Fibroblast of the conjunctiva (primary cell): ENCODE measurements around the gene PSORS1C1.
"Not testable (repeated sequence)": the region's sequence is repeated elsewhere in the genome, so short reads cannot be mapped to it uniquely, and the experiment has no call there.

Source experiments
- DNase-seq: peaks from one replicate; pipeline ENCODE4 v3.0.0-alpha.2; 2010; ENCODE audit warnings: low read depth

Gene PSORS1C1, protein sequence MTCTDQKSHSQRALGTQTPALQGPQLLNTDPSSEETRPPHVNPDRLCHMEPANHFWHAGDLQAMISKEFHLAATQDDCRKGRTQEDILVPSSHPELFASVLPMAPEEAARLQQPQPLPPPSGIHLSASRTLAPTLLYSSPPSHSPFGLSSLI

DNA sequence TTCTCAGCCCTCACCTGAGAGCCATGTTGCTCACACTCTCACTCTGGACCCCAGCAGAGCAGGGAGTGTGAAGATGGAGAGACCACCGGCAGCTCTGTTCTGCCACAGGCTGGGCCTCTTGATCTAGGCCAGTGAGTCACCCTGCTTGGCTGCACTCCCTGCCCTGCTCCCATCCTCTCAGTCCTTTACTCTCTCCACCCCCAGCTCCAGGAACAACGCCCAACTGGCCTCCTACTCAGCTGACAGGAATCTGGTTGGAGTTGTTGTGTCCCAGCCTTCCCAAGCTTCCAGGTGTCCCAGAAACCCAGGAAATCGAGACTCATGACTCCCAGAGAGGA is at the start of gene PSORS1C1:
TSS of gene PSORS1C1 (plus strand) at position 260 of the 338 bp plus-strand sequence. CDS start 14,833 bp downstream, outside the sequence.
- peak; percentile 87 for DNase-seq

- DNase-seq, result no peak
Measured at GRCh38 chr6:31065556-31065955, 49.0 kb upstream of the PSORS1C1 start.

DNA sequence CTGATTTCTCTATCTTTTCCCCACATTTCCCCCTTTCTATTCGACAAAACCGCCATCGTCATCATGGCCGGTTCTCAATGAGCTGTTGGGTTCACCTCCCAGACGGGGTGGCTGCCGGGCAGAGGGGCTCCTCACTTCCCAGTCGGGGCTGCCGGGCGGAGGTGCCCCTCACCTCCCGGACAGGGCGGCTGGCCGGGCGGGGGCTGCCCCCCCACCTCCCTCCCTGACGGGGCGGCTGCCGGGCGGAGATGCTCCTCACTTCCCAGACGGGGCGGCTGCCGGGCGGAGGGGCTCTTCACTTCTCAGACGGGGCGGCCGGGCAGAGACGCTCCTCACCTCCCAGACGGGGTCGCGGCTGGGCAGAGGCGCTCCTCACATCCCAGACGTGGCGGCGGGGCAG is 47.6 kb upstream of the PSORS1C1 start:
- DNase-seq, result not testable (repeated sequence)

- DNase-seq, result not testable (repeated sequence)
Measured at GRCh38 chr6:31067891-31068668, 46.5 kb upstream of the PSORS1C1 start.

DNA sequence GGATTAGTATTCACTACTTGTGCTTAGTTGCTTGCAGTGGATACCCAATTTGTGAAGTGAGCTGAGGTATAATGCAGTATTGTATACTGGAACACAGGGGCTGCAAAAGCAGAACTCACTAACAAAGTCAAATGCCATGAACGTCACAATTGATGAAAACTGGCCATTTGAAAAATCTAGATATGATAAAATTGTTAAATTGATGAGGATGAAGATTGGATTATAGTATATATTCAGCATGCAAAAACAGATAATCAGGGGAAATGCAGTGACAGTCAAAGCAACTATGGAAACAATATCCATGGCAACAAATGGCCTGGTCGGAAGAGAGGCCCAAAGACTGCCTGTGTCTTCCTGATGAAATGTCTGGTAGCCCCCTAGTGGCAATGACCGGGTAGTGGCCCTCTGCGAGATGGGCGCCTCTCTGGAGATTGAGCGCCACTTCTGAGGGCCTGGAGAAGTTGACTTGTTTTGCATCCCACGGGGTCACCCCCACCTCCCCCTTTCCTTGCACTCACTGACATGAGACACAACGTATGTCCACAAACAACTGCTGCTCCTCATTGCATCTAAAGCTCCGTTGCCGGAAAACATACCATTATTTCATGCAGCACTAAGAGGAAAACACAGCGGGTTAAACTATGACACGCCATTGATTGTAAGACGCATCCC is 45.8 kb upstream of the PSORS1C1 start:
- DNase-seq, result peak; percentile 64

GRCh38 chr6:31070711-31071197 is 43.8 kb upstream of the PSORS1C1 start:
- DNase-seq, result peak; percentile 67

GRCh38 chr6:31074401-31074800 is 40.2 kb upstream of the PSORS1C1 start:
- DNase-seq, result no peak

DNA sequence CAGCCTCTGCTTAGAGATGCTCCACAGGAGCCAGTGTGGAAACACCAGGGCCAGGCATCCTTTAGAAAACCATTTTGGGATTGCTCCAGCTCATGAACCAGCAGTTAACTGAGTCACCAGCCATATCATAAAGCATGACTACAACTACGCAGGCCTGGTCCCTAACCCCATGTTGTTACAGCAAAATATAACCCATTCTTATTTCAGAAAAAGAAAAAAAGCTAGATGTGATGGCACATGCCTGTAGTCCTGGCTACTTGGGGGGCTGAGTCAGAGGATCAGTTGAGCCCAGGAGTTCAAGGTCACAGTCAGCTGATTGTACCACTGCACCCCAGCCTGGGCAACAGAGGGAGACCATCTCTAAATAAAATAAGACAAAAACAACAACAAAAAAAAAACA is 39.1 kb upstream of the PSORS1C1 start:
- no peak for DNase-seq

DNA sequence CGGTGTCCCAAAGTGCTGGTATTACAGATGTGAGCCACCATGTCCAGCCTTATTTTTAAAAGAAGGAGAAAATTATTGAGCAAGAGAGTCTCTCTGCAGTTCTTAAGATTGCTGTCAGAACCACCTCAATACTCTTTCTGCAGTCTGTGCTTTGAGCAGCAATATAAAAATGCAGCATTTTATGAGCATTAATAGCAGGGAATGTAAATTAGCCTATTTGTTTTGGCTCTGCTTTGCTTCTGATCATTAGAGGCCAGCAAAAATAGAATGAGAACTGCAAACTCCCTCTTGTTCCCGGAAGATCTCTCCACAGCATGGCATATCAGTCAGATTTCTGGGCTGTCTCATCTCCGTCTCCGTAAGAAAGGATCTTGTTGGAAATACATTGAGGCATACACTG is 38.0 kb upstream of the PSORS1C1 start:
- no peak for DNase-seq

DNA sequence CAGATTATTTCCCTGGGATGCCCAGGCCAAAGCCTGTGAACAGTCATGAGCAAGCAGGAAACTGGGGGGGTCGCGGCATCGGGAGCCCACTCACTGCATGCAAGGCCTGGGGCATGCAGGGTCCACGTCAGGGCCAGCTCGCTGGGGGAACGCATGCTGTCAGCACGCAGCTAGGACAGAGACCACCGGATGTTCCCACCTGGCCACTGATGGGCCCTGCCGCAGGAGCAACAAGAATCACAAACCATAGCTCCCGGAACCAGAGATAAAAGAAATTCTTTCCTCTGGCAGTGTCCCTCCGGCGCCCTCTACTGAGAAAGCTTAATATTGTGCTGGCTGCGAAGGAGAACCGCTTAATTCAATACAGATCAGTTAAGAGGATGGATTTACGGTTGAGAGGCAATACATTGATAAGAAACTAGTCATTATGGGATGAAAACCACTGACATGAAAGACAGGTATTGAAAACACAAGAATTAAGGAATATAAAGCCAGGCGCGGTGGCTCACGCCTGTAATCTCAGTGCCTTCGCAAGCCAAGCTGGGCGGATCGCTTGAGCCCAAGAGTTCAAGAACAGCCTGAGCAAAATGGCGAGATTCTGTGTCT is 34.8 kb upstream of the PSORS1C1 start:
- DNase-seq, result peak; percentile 50

- DNase-seq, result no peak
Measured at GRCh38 chr6:31081872-31082271, 32.7 kb upstream of the PSORS1C1 start.

- DNase-seq, result peak; percentile 53
Measured at GRCh38 chr6:31083742-31084354, 30.8 kb upstream of the PSORS1C1 start.

GRCh38 chr6:31086788-31087440 is 27.7 kb upstream of the PSORS1C1 start:
- DNase-seq, result no peak

GRCh38 chr6:31087494-31088089 is 27.0 kb upstream of the PSORS1C1 start:
- peak; percentile 66 for DNase-seq

- no peak for DNase-seq
Measured at GRCh38 chr6:31090275-31090972, 24.2 kb upstream of the PSORS1C1 start.

- DNase-seq, result no peak
Measured at GRCh38 chr6:31090973-31091364, 23.6 kb upstream of the PSORS1C1 start.

DNA sequence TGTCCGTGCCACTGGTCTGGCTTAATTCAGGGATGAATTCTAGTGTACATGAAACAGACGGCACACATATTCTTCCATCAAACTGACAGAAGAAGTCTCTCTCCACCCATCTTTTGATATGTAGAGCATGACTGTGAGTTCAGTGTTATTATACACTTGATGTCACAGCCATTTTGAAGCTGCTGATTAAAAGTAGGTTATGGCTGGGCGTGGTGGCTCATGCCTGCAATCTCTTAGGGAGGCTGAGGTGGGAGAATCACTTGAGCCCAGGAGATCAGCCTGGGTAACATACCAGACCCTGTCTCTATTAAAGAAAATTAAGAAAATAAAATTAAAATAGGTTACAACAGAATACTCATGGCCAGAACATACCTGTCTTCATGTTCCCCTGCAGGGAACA is 22.9 kb upstream of the PSORS1C1 start:
- DNase-seq, result no peak

- DNase-seq, result no peak
Measured at GRCh38 chr6:31092238-31092637, 22.4 kb upstream of the PSORS1C1 start.

DNA sequence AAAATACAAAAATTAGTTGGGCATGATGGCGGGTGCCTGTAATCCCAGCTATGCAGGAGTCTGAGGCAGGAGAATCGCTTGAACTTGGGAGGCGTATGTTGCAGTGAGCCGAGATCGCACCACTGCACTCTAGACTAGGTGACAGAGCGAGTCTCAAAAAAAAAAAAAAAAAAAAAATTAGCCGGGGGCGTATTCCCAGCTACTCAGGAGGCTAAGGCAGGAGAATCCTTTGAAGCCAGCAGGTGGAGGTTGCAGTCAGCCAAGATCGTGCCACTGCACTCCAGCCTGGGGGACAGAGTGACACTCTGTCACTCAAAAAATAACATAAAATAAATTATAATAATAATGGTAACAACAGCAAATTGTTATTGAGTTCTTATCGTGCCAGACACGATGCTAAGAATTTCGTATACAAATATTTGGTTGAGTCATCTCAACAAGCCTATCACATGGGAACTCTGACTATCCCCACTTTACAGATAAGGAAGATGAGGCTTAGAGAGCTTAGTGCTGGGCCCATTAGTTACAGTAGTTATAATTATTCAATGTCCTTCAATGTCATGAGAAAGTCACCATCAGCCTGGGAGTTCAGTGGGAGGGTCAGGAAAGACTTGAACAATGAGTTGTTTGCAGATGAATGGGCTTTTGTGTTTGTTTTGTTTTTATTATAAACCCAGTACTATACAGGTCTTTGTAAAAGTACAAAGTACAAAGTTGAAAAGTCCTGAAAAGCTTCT is 21.7 kb upstream of the PSORS1C1 start:
- no peak for DNase-seq

DNA sequence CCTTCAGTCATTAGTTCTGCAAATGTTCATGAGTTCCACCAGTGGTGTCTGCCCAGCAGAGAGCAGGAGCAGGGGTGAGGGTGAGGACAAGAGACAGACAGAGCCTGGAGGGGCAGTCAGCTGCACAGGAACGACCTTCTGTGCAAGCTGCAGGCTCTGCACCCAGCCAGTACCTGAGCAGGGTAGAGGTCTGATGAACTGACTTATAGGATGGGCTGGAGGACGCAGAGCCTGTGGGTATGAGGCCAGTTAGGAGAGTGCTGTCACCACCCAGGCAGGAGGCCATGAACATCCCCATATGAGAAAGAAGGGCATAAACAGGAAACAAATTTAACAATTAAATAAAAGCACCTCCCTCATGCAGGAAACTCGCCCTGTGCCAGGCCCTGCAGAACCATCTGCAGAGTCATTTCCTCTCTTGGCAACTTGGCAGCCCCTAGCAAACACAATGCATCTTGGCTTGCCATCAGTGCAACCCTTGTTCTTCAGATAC is 20.2 kb upstream of the PSORS1C1 start:
- DNase-seq, result no peak
